Left lung (tissue), 14 donors: ENCODE data around the gene TSACC. TPM values are rescaled to one million over a fixed set of nuclear protein-coding genes. Genes with fewer than 3 reads are reported as not detected.
A peak's percentile ranks its signal among the peaks of the same experiment; 100 is the strongest.

Experiments
- ATAC-seq: fragments of 200-7000 bp; cut with Tn5 transposase; one replicate; pipeline ENCODE4 v1.9.1; 2020; ENCODE audit warnings: moderate library complexity
- DNase-seq, 4 donors: peaks; one replicate each; pipeline ENCODE4 v3.0.0-alpha.2; 2013 to 2020
- H3K27ac ChIP-seq, 2 donors: fragments of 200-600 bp; sonication (generic) in 1 of 2; one replicate each; pipeline versions ENCODE4 v1.5.0 to v1.8.0; 2020 to 2021
- H3K27me3 ChIP-seq, 2 donors: fragments of 200-600 bp; sonication (generic) in 1 of 2; one replicate each; pipeline versions ENCODE4 v1.5.0 to v1.8.0; 2020 to 2021
- H3K36me3 ChIP-seq, 2 donors: fragments of 200-600 bp; sonication (generic) in 1 of 2; one replicate each; pipeline versions ENCODE4 v1.5.0 to v1.8.0; 2020 to 2021
- H3K4me1 ChIP-seq, 2 donors: fragments of 200-600 bp; one replicate each; pipeline ENCODE4 v1.8.0; 2021
- H3K4me3 ChIP-seq, 2 donors: fragments of 200-600 bp; sonication (generic) in 1 of 2; one replicate each; pipeline versions ENCODE4 v1.5.0 to v1.8.0; 2020 to 2021; ENCODE audit warnings: mild to moderate bottlenecking in 1 of 2
- H3K9me3 ChIP-seq, 2 donors: fragments of 200-600 bp; sonication (generic) in 1 of 2; one replicate each; pipeline versions ENCODE4 v1.5.0 to v1.8.0; 2020 to 2021
- intact Hi-C, 2 donors: fragments of 100-400 bp; cut with DNase I; formaldehyde crosslinking; loops; one replicate each; pipeline versions ENCODE4 v1.11.2 to v1.14.2; 2022
- long read RNA-seq, 12 donors: library from polyadenylated mRNA in 2 of 12; unstranded in 2 of 12; transcript quantifications; one replicate each; pipeline ENCODE4 v2.0.0 and lab custom pipeline, GENCODE V29; 2019 to 2026
- polyA plus RNA-seq, 6 donors: library from polyadenylated mRNA; unstranded; fragments of 120-200 nt; gene quantifications; one replicate each; pipeline ENCODE4 v1.2.1, GENCODE V29; 2013; ENCODE audit not compliant: insufficient read length in 6 of 6
- total RNA-seq, 2 donors: library from RNA; stranded (reverse); fragmentation: NEBNext Ultra II Directional; extraction: Animal tissue kit (Norgen Biotek cat#: 25700); gene quantifications; one replicate each; pipeline ENCODE4 v1.2.1, GENCODE V29; 2021
- TF ChIP-seq, protein P1 (sequence below), 2 donors: fragments of 200-600 bp; sonication (generic) in 1 of 2; IDR thresholded peaks; one replicate each; pipeline versions ENCODE4 v1.5.0 to v1.8.0; 2021; ENCODE audit warnings: antibody characterized with exemption in 2 of 2
- donor health status: DM: no; HTN: yes; CAD: no.
- donor health status: DM: no; HTN: no; CAD: no.

Gene TSACC
- total RNA-seq (not detected), polyA plus RNA-seq (1 to 10 TPM in 1 of 6 donors, under 1 TPM in 5; 0.68 to 1.4 (median 0.84) TPM)
- long read RNA-seq, donor 1, partial matches to known transcripts, result 259 of 338 reads
- long read RNA-seq, donor 1, other reads (novel, unspliced or antisense), result 79 of 338 reads
- long read RNA-seq, donor 2, result 0 reads
- long read RNA-seq, donor 3, result 0 reads
- long read RNA-seq, donor 4, result 0 reads
- long read RNA-seq, donor 5, result 0 reads
- long read RNA-seq, donor 6, result 0 reads
- long read RNA-seq, donor 7, result 0 reads
- long read RNA-seq, donor 8, result 0 reads
- long read RNA-seq, donor 9, result 0 reads
- long read RNA-seq, donor 10, result 0 reads
- long read RNA-seq, donor 11, result 0 reads
- long read RNA-seq, donor 12, partial matches to known transcripts, result 0 of 1 reads
- long read RNA-seq, donor 12, other reads (novel, unspliced or antisense), result 0 of 1 reads

DNA sequence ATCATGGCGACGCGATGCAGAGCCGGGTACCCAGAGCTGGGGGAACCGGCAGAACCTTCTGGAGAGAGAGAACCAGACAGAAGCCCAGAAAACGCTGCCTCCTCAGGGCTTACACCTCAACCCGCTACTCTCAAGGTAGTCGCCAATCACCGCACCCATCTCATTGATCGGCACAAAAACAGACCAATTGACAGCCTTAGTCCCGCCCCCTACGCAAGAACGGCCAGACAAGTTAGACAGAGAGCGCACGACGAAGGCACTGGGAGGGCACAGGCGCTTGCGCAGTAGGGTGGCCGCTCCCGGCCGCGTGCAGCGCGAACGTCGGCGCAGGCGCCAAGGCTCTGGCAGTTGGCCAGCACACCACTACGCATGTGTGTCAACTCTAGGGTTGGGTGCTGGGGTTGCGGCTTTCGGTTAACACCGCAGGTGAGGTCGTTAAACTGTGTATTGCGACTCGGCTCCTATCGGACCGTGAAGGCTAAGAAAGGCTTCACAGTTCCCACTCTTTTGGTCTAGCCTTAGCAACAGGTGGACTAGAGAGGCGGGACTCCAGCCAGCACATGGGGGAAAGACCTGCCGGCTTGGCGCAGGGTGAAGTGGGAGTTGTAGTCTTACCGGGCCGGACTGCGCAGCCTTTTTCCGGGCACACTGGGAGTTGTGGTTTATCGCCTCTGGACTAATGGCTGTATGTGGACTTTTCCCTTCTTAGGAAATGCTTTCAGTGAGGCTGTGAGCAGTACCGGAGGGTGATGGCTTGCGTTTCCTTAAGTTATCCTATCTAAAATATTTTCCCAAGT lies at the start of gene TSACC, which contains the start of gene CCT3:
Gene TSACC, plus strand, starts transcription at position 347 of the 797 bp plus-strand sequence. CDS start 1,232 bp downstream, outside the sequence.
Gene CCT3, minus strand, starts transcription at position 113 of the 797 bp plus-strand sequence. Its CDS starts 108 bp downstream, at position 5.
- peak within 1 kb of the TSS; percentile 78 to 92 for H3K4me3 ChIP-seq
- peak within 1 kb of the TSS; percentile 86 for H3K27ac ChIP-seq
- DNase-seq (peak; percentile 98 to 100 (median 100)), ATAC-seq (peak; percentile 97)
- H3K4me1 ChIP-seq, result peaks cover 12 to 20% of the 10 kb centered on the region in 2 donors
- intact Hi-C loops, result no loop called here
- H3K27me3 ChIP-seq, result no peaks in the 10 kb centered on the region
- TF ChIP-seq, protein P1, sequence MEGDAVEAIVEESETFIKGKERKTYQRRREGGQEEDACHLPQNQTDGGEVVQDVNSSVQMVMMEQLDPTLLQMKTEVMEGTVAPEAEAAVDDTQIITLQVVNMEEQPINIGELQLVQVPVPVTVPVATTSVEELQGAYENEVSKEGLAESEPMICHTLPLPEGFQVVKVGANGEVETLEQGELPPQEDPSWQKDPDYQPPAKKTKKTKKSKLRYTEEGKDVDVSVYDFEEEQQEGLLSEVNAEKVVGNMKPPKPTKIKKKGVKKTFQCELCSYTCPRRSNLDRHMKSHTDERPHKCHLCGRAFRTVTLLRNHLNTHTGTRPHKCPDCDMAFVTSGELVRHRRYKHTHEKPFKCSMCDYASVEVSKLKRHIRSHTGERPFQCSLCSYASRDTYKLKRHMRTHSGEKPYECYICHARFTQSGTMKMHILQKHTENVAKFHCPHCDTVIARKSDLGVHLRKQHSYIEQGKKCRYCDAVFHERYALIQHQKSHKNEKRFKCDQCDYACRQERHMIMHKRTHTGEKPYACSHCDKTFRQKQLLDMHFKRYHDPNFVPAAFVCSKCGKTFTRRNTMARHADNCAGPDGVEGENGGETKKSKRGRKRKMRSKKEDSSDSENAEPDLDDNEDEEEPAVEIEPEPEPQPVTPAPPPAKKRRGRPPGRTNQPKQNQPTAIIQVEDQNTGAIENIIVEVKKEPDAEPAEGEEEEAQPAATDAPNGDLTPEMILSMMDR (IDR thresholded peaks at IDR 0.05), result no peak
- H3K9me3 ChIP-seq, result no peaks in the 10 kb centered on the region
- peaks cover 0 to 23% of the 10 kb centered on the region in 2 donors for H3K36me3 ChIP-seq

DNA sequence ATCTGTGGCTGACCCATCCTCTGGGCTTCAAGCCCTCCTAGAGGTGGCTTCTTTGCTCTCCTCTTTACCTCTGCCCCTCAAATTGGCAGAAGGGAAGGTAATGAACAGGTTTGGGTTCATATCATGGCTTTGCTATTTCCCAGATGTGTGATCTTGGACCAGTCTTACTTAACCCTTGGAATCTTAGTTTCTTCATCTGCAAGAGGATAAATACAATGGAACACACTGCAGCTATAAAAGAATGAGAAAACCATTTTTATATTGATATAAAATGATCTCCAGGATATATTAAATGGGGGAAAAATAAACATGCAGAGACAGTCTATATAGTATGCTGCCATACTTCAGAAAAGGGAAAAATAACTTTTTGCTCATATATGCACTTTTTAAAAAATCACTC lies 48.5 kb upstream of the TSACC start:
- intact Hi-C loops, result no loop called here
- TF ChIP-seq, protein P1 (IDR thresholded peaks at IDR 0.05), result no peak
- peaks cover 13 to 33% of the 10 kb centered on the region in 2 donors for H3K4me1 ChIP-seq
- no peak overlapping the region for H3K4me3 ChIP-seq
- ATAC-seq, result no peak
- no peak for DNase-seq
- H3K27ac ChIP-seq, result no peak overlapping the region
- no peaks in the 10 kb centered on the region for H3K27me3 ChIP-seq
- peaks cover 0 to 33% of the 10 kb centered on the region in 2 donors for H3K36me3 ChIP-seq
- H3K9me3 ChIP-seq, result no peaks in the 10 kb centered on the region

DNA sequence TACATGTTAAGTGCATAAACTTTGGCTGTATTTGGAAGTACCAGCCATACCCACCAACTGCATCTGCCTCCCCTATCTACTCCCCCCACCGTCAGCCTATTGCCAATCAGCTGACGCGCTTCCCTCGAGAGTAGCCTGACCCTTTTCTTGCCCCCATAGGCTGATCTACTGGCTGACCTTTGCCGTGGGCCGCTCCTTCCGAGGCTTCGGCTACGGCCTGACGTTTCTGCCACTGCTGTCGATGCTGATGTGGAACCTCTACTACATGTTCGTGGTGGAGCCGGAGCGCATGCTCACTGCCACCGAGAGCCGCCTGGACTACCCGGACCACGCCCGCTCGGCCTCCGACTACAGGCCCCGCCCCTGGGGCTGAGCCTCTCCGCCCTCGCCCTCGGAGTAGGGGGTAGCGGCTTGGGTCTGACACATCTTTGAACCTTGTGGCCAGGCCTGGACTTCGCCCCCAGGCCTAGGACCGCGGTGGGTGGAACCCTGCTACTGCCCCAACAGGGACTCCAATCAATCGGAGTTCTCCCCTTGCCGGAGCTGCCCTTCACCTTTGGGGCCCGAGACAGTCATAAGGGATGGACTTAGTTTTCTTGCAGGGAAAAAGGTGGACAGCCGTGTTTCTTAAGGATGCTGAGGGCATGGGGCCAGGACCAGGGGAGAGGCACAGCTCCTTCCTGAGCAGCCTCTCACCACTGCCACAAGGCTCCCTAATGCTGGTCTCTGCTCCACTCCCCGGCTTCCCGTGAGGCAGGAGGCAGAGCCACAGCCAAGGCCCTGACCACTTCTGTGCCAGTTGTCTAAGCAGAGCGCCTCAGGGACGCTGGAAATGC lies 46.9 kb upstream of the TSACC start:
- intact Hi-C loops, result no loop called here
- Histone ChIP-seq H3K27me3 (no peaks in the 10 kb centered on the region), H3K4me3 (peak overlapping the region; percentile 29 to 36), H3K9me3 (no peaks in the 10 kb centered on the region), H3K4me1 (peaks cover 15 to 36% of the 10 kb centered on the region in 2 donors), H3K27ac (peak overlapping the region; percentile 48 to 82), H3K36me3 (peaks cover 0 to 21% of the 10 kb centered on the region in 2 donors)
- peak; percentile 58 to 96 (median 88) for DNase-seq
- peak; percentile 97 for ATAC-seq
- TF ChIP-seq, protein P1 (IDR thresholded peaks at IDR 0.05), result no peak

DNA sequence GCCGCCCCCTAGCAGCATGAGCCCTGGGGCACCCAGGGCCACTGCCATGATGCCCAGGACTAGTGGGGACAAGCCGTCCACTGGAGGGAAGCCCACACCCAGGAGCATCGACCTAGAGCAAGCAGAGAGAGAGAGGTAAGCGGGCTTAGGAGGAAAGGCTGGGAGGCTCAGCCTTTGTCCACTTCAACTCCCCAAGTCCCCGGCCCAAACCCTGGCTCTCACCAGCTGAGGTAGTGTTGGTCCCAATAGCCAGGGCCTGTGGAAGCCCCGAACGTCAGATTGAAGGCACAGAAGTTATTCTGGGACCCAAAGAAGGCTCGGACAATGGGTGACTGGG lies 45.3 kb upstream of the TSACC start:
- TF ChIP-seq, protein P1 (IDR thresholded peaks at IDR 0.05), result no peak
- ATAC-seq (no peak), DNase-seq (no peak)
- Histone ChIP-seq H3K27me3 (no peaks in the 10 kb centered on the region), H3K4me3 (no peak overlapping the region), H3K9me3 (no peaks in the 10 kb centered on the region), H3K4me1 (peaks cover 15 to 36% of the 10 kb centered on the region in 2 donors), H3K27ac (no peak overlapping the region), H3K36me3 (peaks cover 0 to 21% of the 10 kb centered on the region in 2 donors)
- intact Hi-C loops, result no loop called here
